ENCODE measurements around the gene VPS37C.

- TF ChIP-seq CTCF (IDR thresholded peaks at IDR 0.05) (no peak), POLR2A (IDR thresholded peaks at IDR 0.05) (no peak), EP300 (IDR thresholded peaks at IDR 0.05) (no peak), POLR2AphosphoS5 (IDR thresholded peaks at IDR 0.05) (no peak)
These were observed 11.1 kb upstream of the VPS37C start for GRCh38 chr11:61172356-61172755.
